ENCODE measurements around the gene SYT11. TPM values are rescaled to one million over a fixed set of nuclear protein-coding genes. Genes with fewer than 3 reads are reported as not detected.

Gene SYT11
- total RNA-seq, 1 experiment from 2014 or later: 6.1 TPM

- no peak overlapping the region for H3K27ac Mint-ChIP-seq
- H3K9me3 Mint-ChIP-seq: no peaks in the 10 kb centered on the region
- ATAC-seq: no peak
- ChIA-PET POLR2A (no interaction called here), CTCF (no interaction called here)
- H3K27me3 Mint-ChIP-seq (ENCODE audit: low read depth): no peaks in the 10 kb centered on the region
- H3K36me3 Mint-ChIP-seq: no peaks in the 10 kb centered on the region
- 0 out of 2 replicates have a peak, but pooled peaks cover 5% of the 10 kb centered on the region for H3K4me1 Mint-ChIP-seq
- TF ChIP-seq FOXP4 (CRISPR knock-in tag; IDR thresholded peaks at IDR 0.05) (no peak), SP1 (CRISPR knock-in tag; conservative IDR thresholded peaks at IDR 0.05) (no peak), PRRX2 (CRISPR knock-in tag; IDR thresholded peaks at IDR 0.05) (no peak), NFATC4 (CRISPR knock-in tag; IDR thresholded peaks at IDR 0.05) (no peak), ELF4 (CRISPR knock-in tag; IDR thresholded peaks at IDR 0.05; ENCODE audit: low read depth) (no peak), E2F4 (CRISPR knock-in tag; IDR thresholded peaks at IDR 0.05; ENCODE audit: borderline replicate concordance, low read depth) (no peak), ZBTB43 (CRISPR knock-in tag; IDR thresholded peaks at IDR 0.05) (no peak), MXD4 (CRISPR knock-in tag; IDR thresholded peaks at IDR 0.05; ENCODE audit: borderline replicate concordance) (no peak), ZBTB21 (CRISPR knock-in tag; IDR thresholded peaks at IDR 0.05; ENCODE audit: borderline replicate concordance) (no peak), ATF3 (CRISPR knock-in tag; conservative IDR thresholded peaks at IDR 0.05) (no peak), USF1 (CRISPR knock-in tag; IDR thresholded peaks at IDR 0.05) (no peak), HMGA2 (CRISPR knock-in tag; IDR thresholded peaks at IDR 0.05) (no peak), ZNF121 (CRISPR knock-in tag; IDR thresholded peaks at IDR 0.05) (no peak), SMAD4 (CRISPR knock-in tag; IDR thresholded peaks at IDR 0.05) (no peak), ZNF219 (CRISPR knock-in tag; IDR thresholded peaks at IDR 0.05; ENCODE audit: borderline replicate concordance) (no peak)
- no peak overlapping the region for H3K4me3 Mint-ChIP-seq
- DNase-seq (ENCODE audit: low spot score): no peak
Observed at GRCh38 chr1:155880251-155880650, 20.9 kb downstream of the SYT11 start.

GRCh38 chr1:155880950-155881349, 21.6 kb downstream of the SYT11 start:
- POLR2A ChIA-PET: no interaction called here
- Mint-ChIP-seq H3K4me1 (0 out of 2 replicates have a peak, but pooled peaks cover 5% of the 10 kb centered on the region), H3K4me3 (no peak overlapping the region), H3K36me3 (no peaks in the 10 kb centered on the region), H3K27me3 (ENCODE audit: low read depth) (no peaks in the 10 kb centered on the region), H3K9me3 (no peaks in the 10 kb centered on the region), H3K27ac (no peak overlapping the region; the same call in 1 of the 2 replicates)
- no peak for TF ChIP-seq ZSCAN18 (CRISPR knock-in tag; IDR thresholded peaks at IDR 0.05)
- no peak for TF ChIP-seq NR3C1 (CRISPR knock-in tag; conservative IDR thresholded peaks at IDR 0.05; ENCODE audit: low read depth)
- TF ChIP-seq ZNF138 (CRISPR knock-in tag; conservative IDR thresholded peaks at IDR 0.05): no peak
- no peak for TF ChIP-seq E2F5 (CRISPR knock-in tag; IDR thresholded peaks at IDR 0.05)
- TF ChIP-seq USF2 (CRISPR knock-in tag; IDR thresholded peaks at IDR 0.05): no peak
- CTCF ChIA-PET: no interaction called here
- ATAC-seq (no peak), DNase-seq (ENCODE audit: low spot score) (no peak)
